Measurements from ENCODE around the gene NKX1-1.

Gene NKX1-1

GRCh38 chr4:1376391-1376840 lies 29.8 kb downstream of the NKX1-1 start:
- TF ChIP-seq REST (IDR thresholded peaks at IDR 0.05; ENCODE audit: insufficient read depth in 1 of 2, low read depth in 2 of 2, low read length in 2 of 2) (no peak), SIN3A (IDR thresholded peaks at IDR 0.05; ENCODE audit: borderline replicate concordance, insufficient read depth, low read length) (no peak), FOXP2 (optimal IDR thresholded peaks at IDR 0.05; ENCODE audit: borderline replicate concordance, extremely low read depth, extremely low read length, insufficient read depth) (no peak), TAF1 (IDR thresholded peaks at IDR 0.05; ENCODE audit: borderline replicate concordance, insufficient read depth, low read length) (no peak), POLR2AphosphoS5 (IDR thresholded peaks at IDR 0.05; ENCODE audit: low read depth, low read length) (no peak)

- no peak for TF ChIP-seq FOXP2 (optimal IDR thresholded peaks at IDR 0.05; ENCODE audit: borderline replicate concordance, extremely low read depth, extremely low read length, insufficient read depth)
- no peak for TF ChIP-seq REST (IDR thresholded peaks at IDR 0.05; ENCODE audit: insufficient read depth in 1 of 2, low read depth in 2 of 2, low read length in 2 of 2)
- no peak for TF ChIP-seq POLR2AphosphoS5 (IDR thresholded peaks at IDR 0.05; ENCODE audit: low read depth, low read length)
- TF ChIP-seq TAF1 (IDR thresholded peaks at IDR 0.05; ENCODE audit: borderline replicate concordance, insufficient read depth, low read length) = no peak
- no peak for TF ChIP-seq SIN3A (IDR thresholded peaks at IDR 0.05; ENCODE audit: borderline replicate concordance, insufficient read depth, low read length)
Measured at GRCh38 chr4:1375761-1376322, 30.4 kb downstream of the NKX1-1 start.

- TF ChIP-seq SIN3A (IDR thresholded peaks at IDR 0.05; ENCODE audit: borderline replicate concordance, insufficient read depth, low read length) (no peak), FOXP2 (optimal IDR thresholded peaks at IDR 0.05; ENCODE audit: borderline replicate concordance, extremely low read depth, extremely low read length, insufficient read depth) (no peak), REST (IDR thresholded peaks at IDR 0.05; ENCODE audit: insufficient read depth in 1 of 2, low read depth in 2 of 2, low read length in 2 of 2) (no peak), TAF1 (IDR thresholded peaks at IDR 0.05; ENCODE audit: borderline replicate concordance, insufficient read depth, low read length) (no peak), POLR2AphosphoS5 (IDR thresholded peaks at IDR 0.05; ENCODE audit: low read depth, low read length) (no peak)
Measured at GRCh38 chr4:1375051-1375721, 31.1 kb downstream of the NKX1-1 start.

GRCh38 chr4:1374706-1375045 lies 31.6 kb downstream of the NKX1-1 start:
- TF ChIP-seq TAF1 (IDR thresholded peaks at IDR 0.05; ENCODE audit: borderline replicate concordance, insufficient read depth, low read length) = no peak
- TF ChIP-seq REST (IDR thresholded peaks at IDR 0.05; ENCODE audit: insufficient read depth in 1 of 2, low read depth in 2 of 2, low read length in 2 of 2) = no peak
- TF ChIP-seq POLR2AphosphoS5 (IDR thresholded peaks at IDR 0.05; ENCODE audit: low read depth, low read length) = no peak
- TF ChIP-seq FOXP2 (optimal IDR thresholded peaks at IDR 0.05; ENCODE audit: borderline replicate concordance, extremely low read depth, extremely low read length, insufficient read depth) = no peak
- TF ChIP-seq SIN3A (IDR thresholded peaks at IDR 0.05; ENCODE audit: borderline replicate concordance, insufficient read depth, low read length) = no peak
